ENCODE data around the gene COPS8.
A peak's percentile ranks its signal among the peaks of the same experiment; 100 is the strongest.

Gene COPS8

GRCh38 chr2:237121321-237121720, 35.6 kb downstream of the COPS8 start:
- H3K36me3 ChIP-seq (ENCODE audit: control insufficient read depth in 2 of 2, insufficient read depth in 1 of 2, low read length in 2 of 2), result no peaks in the 10 kb centered on the region
- H3K27ac ChIP-seq (ENCODE audit: extremely low read depth, low read depth, low read length), result no peak overlapping the region
- H3K4me3 ChIP-seq (ENCODE audit: low read depth, low read length), result no peak overlapping the region
- TF ChIP-seq ZNF114 (tag by site-specific recombination; IDR thresholded peaks at IDR 0.05) (no peak), ZNF133 (tag by site-specific recombination; IDR thresholded peaks at IDR 0.05) (no peak), ZNF335 (tag by site-specific recombination; conservative IDR thresholded peaks at IDR 0.05) (no peak), ZNF768 (tag by site-specific recombination; IDR thresholded peaks at IDR 0.05) (no peak), ZBTB48 (tag by site-specific recombination; IDR thresholded peaks at IDR 0.05) (no peak), ZIC2 (tag by site-specific recombination; IDR thresholded peaks at IDR 0.05) (no peak), ZNF184 (tag by site-specific recombination; IDR thresholded peaks at IDR 0.05) (no peak), ZNF433 (tag by site-specific recombination; IDR thresholded peaks at IDR 0.05; ENCODE audit: low read depth) (no peak), ZNF157 (tag by site-specific recombination; IDR thresholded peaks at IDR 0.05) (no peak), ZNF148 (tag by site-specific recombination; IDR thresholded peaks at IDR 0.05; ENCODE audit: borderline replicate concordance) (no peak), ZNF639 (tag by site-specific recombination; IDR thresholded peaks at IDR 0.05) (no peak)
- ChIA-PET CTCF (interaction anchor here (0.6 to 2.8 kb wide), 16 partner anchors 12 to 1046 kb away, joined by 3 to 21 read pairs (median 4); partner anchors contain the start of gene COL6A3), POLR2A (no interaction called here)
- H3K9me3 ChIP-seq (ENCODE audit: control insufficient read depth, insufficient read depth, low read depth, low read length), result no peaks in the 10 kb centered on the region
- H3K4me1 ChIP-seq (ENCODE audit: control insufficient read depth, insufficient read depth, low read length), result no peaks in the 10 kb centered on the region

GRCh38 chr2:237122214-237122666, 36.6 kb downstream of the COPS8 start:
- Histone ChIP-seq H3K9me3 (ENCODE audit: control insufficient read depth, insufficient read depth, low read depth, low read length) (no peaks in the 10 kb centered on the region), H3K36me3 (ENCODE audit: control insufficient read depth in 2 of 2, insufficient read depth in 1 of 2, low read length in 2 of 2) (no peaks in the 10 kb centered on the region), H3K27ac (ENCODE audit: extremely low read depth, low read depth, low read length) (no peak overlapping the region), H3K4me3 (ENCODE audit: low read depth, low read length) (no peak overlapping the region), H3K4me1 (ENCODE audit: control insufficient read depth, insufficient read depth, low read length) (no peaks in the 10 kb centered on the region)
- TF ChIP-seq ZNF670 (tag by site-specific recombination; IDR thresholded peaks at IDR 0.05; ENCODE audit: low read depth) (no peak), ZNF488 (tag by site-specific recombination; IDR thresholded peaks at IDR 0.05) (no peak), ZBTB1 (tag by site-specific recombination; IDR thresholded peaks at IDR 0.05) (no peak), SETDB1 (IDR thresholded peaks at IDR 0.05; ENCODE audit: insufficient read length, low read length) (peak; percentile 92), TRIM28 (IDR thresholded peaks at IDR 0.05; ENCODE audit: borderline replicate concordance, low read length) (peak; percentile 98; the same call in 1 of the 2 replicates), ZIC2 (tag by site-specific recombination; IDR thresholded peaks at IDR 0.05) (peak; percentile 68), CTCF (tag by site-specific recombination; IDR thresholded peaks at IDR 0.05) (peak; percentile 36; the same call in 1 of the 2 replicates), ZNF654 (tag by site-specific recombination; IDR thresholded peaks at IDR 0.05; ENCODE audit: low read depth) (peak; percentile 34), WT1 (tag by site-specific recombination; IDR thresholded peaks at IDR 0.05) (no peak), SCRT2 (tag by site-specific recombination; IDR thresholded peaks at IDR 0.05) (peak; percentile 66), KLF10 (tag by site-specific recombination; IDR thresholded peaks at IDR 0.05) (no peak), ZNF626 (tag by site-specific recombination; IDR thresholded peaks at IDR 0.05) (no peak)
- ChIA-PET CTCF (interaction anchor here (0.5 to 2.8 kb wide), 24 partner anchors 11 to 624 kb away, joined by 3 to 21 read pairs (median 4); partner anchors contain the start of genes COL6A3 and COPS8), POLR2A (no interaction called here)
